Lung microvascular endothelial cell (primary cell): Measurements from ENCODE around the gene MYBBP1A. TPM values are rescaled to one million over a fixed set of nuclear protein-coding genes. Genes with fewer than 3 reads are reported as not detected.

Experiments
- DNase-seq, 2 donors: peaks; one replicate each; pipeline versions ENCODE4 v3.0.0 to v3.0.0-alpha.2; 2010; ENCODE audit warnings: low read depth in 2 of 2
- total RNA-seq: library from RNA; depleted of rRNA; stranded (reverse); fragments of >200 nt; gene quantifications from 2 replicates; pipeline ENCODE4 v1.2.1, GENCODE V29; 2014

MYBBP1A gene
- total RNA-seq, 1 donor from 2014 or later = 31.7 TPM

DNA sequence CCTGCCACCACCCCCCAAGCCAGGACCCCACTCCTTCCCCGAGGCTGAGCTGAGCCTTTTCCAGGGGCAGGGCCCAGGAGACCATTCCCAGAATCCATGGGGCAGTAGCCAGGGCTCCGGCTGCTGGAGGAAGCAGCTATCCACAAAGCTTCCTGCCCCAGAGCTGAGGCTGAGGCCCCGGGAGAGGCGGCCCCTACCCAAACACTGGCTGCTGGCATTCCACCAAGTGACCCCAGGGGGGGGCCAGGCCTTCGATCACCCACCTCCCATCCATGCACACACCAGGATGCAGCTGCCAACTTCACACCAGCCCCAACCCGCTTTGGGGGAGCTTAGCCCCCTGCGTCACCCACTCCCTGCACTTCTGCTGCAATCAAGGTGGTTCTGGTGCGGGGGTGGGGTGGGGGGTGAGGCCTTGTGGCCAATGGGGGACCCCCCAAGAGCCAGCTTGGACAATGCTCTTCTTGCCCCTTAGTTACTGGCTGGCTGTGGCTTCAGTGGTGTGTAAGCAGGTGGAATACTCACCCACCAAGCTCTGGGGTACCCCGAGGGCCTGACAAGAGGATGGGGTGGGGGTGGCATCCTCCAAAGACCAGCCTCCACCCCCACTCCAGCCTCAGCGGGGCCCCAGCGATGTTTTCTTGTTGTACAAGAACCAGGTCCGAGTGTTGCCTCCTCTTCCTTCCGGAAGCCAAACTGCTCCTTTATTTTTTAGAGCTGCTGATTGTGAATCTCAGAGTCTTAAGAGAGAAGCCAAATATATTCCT is 16.8 kb downstream of the MYBBP1A start:
- DNase-seq = no peak

DNA sequence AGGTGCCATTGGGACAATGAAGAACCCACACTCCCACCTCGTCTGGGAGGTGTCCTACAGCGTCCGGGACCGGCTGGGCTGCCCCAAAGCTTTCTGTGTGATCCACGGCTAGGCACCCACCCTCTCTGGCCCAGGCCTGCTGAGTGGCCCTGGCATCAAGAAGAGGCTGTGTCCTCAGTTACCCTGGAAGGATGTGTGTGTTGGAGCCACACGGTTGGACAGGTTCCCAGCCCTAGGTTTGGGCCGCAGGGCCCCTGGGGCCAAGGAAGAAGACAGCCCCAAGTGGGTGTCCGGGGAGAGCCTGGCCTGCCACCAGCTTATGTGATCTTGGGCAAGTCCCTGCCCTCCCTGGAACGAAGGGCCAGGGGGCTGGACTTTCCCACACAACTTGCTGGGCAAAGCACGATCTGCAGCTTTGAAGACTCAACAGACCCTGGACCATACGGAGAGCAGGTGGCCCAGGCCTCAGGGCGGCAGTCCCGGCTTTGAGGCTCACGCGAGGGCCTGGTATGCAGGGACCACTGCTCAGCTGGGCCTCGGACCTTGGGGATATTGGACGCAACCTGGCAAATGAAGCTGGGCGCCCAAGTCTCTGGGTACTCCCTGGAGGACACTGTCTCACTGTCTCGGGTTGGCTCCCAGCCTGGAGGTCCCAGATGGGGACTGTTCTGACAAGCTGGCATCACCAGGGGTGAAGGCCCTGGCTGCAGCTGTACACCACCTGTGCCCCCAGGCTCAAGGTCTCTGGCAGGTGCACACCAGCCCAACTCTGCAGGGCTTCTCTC is 17.5 kb downstream of the MYBBP1A start:
- DNase-seq = no peak

DNA sequence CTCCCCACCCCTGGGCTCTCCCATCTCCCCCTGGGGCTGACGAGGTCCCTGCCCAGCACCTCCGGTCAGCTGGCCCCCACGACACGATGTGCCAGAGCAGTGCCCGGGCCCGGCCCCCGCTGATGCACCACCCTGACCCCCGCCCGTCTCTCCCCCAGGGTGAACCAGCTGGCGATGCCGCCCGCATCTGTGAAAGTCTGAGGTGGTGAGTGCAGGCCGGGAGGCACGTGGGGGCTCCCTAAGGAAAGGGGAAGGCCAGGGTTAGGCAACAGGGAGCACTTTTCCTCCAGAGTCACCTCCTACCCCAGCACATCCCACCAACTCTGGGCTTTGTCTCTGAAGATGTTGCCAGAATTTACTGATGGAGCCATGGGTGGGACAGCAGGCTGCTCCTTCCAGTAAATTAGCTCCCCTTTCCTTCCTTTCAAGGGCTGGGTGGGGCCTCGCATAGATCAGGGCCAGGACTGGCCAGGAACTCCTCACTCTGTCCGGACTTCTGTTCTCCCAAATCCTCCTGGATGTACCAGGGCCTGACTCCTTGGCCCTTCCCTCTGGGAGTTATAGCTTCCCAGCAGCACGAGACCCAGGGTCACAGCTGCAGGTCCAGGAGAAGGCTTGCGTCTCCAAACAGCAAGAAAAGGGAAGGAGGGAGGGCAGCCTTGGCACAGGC is 18.3 kb downstream of the MYBBP1A start:
- DNase-seq = peak in 1 of 2 donors; percentile 29

DNA sequence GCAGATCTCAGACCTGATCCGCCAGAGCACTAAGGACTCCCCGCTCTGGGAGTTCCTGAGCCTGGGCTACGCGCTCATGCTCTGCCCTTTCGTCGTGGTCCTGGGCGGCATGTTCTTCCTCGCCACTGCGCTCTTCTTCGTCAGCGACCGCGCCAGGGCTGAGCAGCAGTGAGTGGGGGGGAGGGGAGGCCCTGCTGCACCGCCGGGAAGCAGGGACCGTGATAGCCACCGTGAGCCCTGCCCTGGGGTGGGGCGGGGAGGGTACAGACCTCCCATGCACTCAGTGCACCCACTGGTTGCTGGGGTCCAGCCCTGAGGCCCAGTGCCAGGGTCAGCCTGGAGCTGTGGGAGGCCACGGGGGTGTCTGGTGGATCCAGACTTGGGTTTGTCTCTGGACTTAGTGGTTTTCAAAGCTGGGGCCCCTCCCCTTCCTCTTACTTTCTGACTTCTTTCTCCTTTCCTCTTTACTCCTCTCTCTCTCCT is 18.9 kb downstream of the MYBBP1A start:
- DNase-seq = no peak

DNA sequence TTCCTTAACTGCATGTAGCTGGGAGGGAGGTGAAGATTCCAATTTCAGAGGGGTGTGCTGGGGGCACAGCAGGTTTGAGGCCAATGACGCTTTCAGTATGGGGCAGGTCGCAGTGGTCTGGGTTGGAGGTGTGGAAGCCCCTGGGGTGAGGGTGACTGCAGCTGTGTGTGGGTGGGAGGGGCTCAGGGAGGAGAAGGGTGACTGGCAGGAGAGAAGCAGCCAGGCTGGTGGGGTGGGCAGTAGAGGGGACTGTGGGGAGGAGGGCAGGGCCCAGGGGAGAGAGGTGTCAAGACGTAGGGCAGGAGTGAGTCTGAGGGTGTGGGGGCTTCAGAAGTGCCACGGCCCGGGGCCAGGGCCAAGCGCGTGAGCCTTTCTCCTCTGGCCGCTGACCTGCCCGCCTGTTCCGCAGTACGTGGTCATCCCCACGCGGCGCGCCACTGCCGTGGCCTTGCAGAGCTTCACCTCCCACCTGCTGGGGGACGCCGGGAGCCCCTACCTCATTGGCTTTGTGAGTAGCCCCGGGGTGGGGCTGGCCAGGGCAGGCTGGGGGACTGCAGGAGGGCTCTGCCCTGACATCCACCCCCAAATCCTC is 19.4 kb downstream of the MYBBP1A start:
- no peak for DNase-seq

DNA sequence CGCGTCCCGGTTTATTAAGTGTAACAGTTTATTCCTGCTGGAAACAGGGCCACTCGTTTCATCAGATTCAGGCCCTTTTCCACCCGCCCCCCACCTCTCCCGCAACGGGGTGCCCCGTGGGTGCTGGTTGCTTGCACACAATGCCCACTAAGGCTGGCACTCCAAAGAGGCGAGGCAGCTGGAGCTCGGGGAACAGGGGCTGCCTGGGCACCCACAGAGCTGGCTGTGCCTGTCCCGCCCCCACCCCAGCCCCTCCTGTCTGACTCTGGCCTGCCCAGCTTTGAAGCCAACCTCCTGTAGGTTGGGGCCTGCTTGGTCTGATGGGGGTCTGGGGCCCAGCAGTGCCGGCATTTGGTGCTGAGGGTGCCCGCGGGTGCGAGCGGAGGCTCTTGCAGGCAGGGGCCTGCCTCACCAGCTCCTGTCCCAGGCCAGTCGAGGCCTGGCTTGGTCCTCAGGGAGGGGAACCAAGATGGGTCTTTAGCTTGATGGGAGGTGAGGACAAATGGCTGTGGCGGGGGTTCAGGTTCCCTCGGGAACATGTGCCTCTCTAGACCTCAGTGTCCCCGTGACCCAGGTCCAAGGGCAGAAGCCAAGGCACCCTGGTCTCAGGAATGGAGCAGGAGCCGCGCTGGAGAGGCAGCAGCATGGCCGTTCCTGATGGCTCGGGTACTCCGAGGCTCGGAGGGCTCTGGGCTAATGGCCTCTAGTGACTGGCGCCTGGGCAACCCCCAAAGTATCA is 20.1 kb downstream of the MYBBP1A start:
- no peak for DNase-seq

DNA sequence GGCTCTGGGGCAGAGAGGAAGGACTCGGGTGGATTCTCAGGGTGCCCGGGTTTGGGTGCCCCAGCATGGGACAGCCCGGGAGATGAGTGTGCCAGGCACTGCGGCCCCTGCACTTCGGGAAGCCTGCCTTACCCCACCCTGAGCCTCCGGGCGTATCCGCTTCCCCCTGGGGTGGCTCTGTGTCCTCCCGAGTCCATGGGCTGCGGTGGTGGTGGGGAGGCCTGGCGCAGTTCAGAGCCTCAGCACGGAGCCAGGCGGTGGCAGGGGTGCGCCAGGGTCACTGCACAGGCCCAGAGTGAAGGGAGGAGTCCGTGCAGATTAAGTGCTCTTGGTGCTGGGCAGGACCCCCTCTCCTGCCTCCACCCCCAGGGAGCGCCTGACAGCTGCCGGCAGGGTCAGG is 20.7 kb downstream of the MYBBP1A start:
- no peak for DNase-seq

DNA sequence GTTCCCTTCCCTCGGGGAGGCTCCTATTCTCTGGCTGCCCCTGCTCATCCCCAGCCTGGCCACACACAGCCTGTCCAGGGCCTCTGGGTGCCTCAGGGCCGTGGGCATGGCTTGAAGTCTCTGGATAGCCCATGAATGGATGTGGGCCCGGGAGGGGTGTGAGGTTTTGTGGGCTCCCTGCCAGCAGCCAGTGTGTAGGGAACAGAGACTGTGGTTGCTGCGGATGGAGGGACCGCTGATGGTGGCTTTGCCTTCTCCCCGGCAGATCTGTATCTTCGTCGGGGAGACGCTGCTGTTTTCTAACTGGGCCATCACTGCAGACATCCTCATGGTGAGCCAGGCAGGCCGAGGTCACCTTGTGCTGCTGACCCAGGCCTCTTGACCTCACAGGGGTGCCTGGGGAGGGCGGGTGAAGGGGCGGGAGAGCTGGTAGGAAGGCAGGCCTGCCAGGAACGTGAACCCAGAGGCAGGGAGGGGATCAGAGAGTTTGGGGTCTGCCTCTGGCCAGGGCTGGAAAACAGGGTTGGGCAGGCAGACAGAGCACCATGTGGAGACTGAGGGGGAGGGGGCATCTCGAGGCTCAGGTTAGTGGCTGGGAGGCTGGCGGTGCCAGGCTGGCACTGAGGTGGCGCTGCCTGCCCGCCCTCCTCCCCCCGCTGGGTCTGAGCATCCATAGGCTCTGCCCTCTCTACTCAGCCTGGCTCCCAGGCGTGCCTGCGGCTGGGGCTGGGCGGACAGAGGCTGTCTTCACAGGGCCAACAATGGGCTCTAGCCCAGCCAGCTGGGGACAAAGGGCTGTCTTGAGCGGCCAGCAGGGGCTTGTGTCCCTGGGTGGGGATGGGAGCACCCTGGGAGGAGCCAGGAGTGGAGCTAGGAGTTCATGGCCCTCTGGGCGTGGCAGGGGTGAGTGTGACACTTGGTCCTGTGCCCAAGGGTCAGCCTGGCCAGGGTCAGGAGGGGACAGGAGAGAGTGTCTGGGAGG is 21.4 kb downstream of the MYBBP1A start:
- peak; percentile 27 to 45 for DNase-seq

DNA sequence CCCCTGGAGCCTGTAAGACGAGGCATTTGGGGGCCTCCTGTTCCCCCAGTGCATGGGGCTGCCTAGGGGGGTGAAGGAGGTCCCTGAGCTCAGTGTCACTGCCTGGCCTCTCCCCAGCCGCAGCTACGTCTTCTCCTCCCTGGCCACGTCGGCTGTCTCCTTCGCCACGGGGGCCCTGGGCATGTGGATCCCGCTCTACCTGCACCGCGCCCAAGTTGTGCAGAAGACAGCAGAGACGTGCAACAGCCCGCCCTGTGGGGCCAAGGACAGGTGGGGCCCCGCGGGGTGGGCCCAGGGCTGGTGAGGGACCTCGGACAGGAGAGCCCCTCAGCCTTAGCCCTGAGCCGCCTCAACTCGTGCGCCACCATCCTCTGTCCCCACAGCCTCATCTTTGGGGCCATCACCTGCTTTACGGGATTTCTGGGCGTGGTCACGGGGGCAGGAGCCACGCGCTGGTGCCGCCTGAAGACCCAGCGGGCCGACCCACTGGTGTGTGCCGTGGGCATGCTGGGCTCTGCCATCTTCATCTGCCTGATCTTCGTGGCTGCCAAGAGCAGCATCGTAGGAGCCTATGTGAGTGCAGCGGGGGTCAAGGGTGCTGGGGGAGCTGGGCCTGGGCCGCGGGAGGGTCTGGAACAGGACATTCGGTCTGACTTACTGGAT is 22.2 kb downstream of the MYBBP1A start:
- DNase-seq = no peak

DNA sequence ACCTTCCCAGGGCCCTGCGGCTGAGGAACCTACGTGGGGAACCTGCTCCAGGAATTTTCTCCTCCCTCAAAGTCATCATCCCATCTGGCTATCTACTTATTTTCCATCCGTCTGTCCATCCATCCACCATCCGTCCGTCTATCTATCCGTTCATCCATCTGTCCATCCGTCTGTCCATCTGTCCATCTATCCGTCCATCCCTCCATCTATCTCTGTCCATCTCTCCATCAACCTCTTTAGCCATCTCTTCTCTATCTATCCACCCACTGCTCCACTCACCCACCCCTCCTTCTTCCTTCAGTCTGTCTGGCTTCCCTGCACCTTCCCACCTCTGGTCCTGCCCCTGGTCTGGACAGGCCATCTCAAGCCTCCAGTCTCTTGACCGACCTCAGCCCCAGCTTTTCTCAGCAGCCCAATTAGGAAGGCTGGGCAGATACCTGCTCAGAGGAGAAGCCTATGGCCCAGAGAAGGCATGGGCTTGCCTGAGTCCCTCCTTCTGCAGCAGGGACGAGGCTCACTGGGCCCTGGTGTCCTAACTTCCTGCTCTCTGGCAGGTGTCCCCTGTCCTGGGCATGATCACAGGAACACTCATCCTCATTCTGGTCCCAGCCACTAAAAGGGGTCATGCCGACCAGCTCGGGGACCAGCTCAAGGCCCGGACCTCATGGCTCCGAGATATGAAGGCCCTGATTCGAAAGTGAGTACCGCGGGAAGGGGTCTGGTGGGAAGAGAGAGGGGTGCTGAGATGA is 23.0 kb downstream of the MYBBP1A start:
- DNase-seq = no peak

DNA sequence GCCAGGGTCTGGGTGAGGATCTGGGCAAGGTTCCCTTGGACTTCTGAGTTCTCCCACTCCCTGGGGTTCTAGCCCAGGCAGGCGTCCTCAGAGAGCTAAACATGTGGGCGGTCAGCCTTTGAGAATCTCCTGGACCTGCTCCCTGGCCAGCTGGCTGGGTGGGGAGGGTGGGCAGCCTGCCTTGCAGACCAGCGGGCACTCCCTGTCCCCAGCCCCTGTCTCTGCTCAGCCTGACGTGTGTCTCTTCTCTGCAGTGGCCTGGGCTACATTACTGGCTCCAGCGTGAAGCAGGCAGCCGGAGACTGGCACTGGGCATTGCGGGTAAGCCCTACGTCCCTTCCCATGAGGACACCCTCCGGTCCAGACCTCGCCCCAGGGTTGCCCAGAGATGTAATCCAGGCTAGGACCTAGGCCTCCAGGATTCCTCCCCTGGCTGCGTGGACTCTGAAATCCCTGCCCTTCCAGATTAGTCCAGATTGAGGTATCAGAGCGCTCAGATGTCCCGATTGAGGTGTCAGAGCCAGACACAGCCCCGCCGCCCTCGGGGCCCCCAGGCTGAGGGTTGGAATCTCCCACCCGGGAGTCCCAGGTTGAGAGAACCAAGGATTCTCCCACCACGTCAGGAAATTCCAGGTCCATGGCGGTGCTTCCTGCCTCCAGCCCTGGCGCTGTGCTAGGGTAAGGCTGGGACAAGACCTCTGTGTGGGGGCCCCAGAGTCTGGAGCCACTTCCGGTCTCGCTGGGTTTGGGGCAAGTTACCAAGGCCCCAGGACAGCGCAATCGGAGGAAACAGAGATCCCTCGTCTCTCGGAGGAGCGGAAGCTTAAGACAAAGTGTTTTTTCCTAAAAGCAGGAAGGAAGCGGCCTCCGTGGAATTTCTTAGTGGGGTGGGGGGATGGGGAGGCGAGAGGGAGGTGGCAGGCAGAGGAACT is 24.1 kb downstream of the MYBBP1A start:
- peak; percentile 83 to 94 for DNase-seq

DNA sequence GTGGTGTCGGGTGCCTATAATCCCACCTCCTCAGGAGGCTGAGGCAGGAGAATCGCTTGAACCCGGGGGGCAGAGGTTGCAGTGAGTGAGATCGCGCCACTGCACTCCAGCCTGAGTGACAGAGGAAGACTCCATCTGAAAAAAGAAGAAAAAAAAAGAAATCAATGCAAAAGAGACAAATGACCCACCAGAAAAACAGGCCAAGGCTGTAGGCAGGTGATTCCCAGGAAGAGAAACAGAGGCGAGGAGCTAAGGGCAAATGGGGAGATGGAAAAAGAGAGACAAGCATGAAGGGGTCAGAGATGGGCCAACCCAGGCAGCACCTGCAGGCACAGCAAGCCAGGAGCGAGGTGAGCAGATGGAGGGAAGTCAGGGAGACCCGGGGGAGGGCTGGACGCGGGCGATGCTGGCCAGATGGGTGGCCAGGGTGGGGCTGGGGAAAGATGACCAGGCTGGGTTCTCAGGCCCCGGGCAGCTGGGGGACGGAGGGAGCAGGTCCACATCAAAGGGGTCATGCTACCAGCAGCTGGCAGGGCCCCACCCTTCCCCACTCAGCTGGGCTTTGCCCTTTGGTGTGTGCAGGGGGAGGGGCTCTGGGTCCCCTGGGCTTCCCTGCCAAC is 25.5 kb downstream of the MYBBP1A start:
- no peak for DNase-seq

DNA sequence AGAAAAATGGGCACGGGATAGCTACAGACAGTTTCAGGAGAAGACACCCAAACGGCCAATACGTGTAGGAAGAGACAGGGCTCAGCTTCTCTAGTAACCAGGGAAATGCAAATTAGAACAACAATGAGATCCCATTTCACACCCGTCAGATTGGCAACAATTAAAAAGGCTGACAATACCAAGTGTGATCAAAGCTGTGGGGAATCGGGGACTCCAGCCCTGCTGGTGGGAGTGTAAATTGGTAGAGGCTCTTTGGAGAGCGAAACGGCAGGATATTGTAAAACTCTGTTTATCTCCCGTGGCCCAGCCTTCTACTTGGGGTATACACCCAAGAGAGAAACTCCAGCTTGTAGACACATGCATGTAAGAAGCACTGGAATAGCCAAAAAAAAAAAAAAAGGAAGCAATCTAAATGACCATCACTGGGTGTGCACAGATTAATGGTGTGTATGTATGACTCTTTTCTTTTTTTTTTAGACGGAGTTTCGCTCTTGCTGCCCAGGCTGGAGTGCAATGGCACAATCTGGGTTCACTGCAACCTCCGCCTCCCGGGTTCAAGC is 27.5 kb downstream of the MYBBP1A start:
- no peak for DNase-seq

DNA sequence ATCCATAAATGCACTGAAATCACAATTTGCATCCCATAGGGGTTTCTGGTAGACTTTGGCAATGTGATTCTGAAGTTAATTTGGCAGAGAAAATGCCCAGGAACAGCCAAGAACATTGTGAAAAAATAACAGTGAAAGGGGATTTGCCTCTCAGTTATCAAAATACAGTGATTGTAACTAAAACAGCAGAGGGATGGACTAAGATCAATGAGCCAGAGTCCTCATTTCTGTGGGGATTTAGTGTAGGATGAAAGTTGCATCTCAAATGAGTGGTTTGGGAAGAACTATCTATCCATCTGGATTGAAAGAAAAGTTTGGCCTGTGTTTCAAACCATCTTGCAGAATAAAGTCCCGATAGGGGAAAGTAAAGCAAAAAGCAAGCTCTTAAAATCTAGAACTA is 28.1 kb downstream of the MYBBP1A start:
- no peak for DNase-seq

DNA sequence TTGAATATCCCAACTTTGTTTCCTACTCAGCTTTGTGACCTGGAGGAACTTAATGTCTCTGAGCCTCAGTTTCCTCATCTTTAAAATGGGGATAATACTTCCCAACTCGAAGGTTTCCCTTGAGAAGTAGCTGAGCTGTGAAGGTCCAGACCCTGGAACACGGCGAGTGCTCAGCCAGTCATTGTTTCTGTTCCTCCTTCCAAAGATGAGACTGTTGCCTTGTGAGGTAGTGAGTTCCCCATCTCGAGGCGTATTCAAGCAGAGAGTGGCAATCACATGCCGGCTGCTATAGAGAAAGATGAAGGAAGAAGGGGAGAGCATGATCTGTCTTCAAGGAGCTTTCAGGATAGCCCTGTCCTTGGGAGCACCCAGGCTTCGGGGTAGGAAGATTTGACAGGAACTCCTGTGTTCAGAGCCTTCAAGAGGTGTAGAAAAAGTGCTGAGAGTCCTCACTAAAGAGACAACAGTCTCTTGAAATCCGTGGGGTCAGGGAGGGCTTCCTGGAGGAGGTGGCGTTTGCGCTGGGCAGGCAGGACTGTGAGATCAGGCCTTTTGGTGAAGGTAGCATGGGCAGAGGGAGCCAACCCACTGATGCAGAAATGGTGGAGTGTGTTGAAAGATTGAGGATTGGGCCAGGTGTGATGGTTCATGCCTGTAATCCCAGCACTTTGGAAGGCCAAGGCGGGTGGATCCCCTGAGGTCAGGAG is 29.3 kb downstream of the MYBBP1A start:
- no peak for DNase-seq

DNA sequence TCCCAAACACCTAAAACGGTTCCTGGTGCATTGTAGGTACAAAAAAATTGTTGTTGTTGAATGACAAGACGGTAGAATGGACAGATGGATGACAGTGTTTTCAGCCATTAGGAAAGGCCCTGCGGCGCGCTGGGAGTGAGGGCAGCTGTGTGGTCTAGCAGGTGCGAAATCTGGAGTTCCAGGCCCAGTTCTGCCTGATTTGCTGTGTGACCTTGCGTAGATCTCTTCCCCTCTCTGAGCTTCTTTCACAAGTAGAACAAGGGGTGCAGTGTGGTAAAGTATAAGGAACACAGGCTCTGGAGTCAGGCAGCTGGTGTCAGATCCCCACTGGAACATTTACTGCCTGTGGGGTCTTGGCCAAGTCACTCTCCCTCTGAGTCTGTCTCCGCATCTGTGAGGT is 31.2 kb downstream of the MYBBP1A start:
- no peak for DNase-seq
